AG09309 (cell line): ENCODE results near the gene ZNF500.
"Not testable (repeated sequence)": the region's sequence is repeated elsewhere in the genome, so short reads cannot be mapped to it uniquely, and the experiment has no call there.

Experiments used
- DNase-seq: peaks from one replicate; pipeline ENCODE4 v3.0.0-alpha.2; 2010; ENCODE audit warnings: low read depth
- H3K4me3 ChIP-seq: 2 replicates; pipeline ENCODE4 v1.5.1; 2011; ENCODE audit warnings: mild to moderate bottlenecking, low read depth, low read length, moderate library complexity; ENCODE audit not compliant: control insufficient read depth
- CTCF ChIP-seq: IDR thresholded peaks from 2 replicates; pipeline ENCODE4 v1.5.1; 2011; ENCODE audit warnings: mild to moderate bottlenecking, low read depth, low read length, inconsistent platforms; ENCODE audit not compliant: insufficient read depth, control insufficient read depth; ENCODE audit errors: missing control alignments

ZNF500 gene

DNA sequence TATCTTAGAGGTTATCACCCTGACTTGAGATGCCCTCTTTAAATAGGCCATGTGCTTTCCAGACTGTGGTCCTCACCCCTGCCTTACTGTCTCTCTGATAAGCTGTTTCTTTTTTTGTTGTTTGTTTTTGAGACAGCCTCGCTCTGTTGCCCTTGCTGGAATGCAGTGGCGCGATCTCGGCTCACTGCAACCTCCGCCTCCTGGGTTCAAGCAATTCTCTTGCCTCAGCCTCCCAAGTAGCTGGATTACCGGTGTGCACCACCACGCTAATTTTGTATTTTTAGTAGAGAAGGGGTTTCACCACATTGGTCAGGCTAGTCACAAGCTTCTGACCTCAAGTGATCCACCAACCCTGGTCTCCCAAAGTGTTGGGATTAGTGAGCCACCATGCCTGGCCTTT is 21.9 kb upstream of the ZNF500 start:
- DNase-seq = no peak
- no peak overlapping the region for H3K4me3 ChIP-seq
- no peak for TF ChIP-seq CTCF

DNA sequence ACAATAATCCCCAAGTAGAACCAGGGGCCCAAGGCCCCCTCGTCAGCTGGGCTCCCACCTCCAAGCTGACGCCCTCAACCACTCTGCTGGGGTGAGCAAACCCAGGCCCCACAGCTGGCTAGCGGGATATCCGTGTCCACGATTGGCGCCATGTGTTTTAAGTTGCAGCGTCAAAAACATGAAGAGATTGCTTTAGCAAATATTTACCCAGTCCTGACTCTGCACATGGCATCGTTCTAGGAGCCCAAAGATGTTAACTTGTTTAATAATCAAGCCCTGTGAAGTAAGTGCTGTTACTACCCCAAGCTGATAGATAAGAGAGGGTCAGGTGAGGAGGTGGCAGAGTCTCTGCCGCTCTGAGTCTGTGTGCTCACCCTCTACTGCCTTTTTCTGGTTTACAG is 21.5 kb upstream of the ZNF500 start:
- H3K4me3 ChIP-seq = no peak overlapping the region
- DNase-seq = no peak
- TF ChIP-seq CTCF = no peak

DNA sequence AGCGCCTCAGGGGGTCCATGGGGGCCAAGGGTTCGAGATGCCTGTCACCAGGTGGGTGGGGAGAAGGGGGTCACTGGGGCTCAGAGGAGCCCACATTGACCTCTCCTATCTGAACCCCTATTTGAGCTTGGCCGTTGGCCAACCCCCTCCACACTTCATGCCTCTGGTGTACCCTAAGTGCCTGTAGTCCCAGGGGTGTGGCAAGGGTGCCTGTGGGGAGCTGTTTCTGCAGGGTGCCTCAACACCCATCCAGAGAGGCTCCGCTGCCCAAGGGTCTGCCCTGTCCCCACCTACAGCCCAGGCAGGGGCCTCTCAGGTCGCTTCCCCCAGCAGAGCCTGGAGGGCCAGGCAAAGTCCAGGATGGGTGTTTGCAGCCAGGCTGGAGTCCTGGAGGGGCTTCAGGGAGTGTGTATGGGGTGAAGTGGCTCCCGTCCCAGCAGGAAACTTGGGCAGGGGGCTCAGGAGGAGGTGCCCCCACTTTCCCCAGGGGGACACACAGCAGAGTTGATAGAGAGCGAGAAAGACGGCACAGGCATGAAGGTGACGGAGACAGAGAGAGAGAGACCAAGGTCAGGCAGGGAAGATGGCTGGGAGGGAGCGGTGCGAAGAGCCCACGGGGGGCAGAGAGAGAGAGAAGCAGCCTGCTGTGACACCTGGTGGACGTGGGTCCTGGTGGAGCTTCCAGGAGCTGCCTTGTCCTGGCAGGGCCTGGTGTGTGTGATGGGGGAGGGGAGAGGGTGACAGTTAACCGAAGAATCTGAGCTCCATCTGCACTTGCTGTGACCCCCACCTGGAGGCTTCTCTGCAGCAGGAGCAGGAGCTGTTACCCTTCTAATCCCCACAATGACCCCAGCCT is 20.9 kb upstream of the ZNF500 start, which contains the start of gene SEPTIN12:
SEPTIN12 (minus strand) TSS at position 719 of the 856 bp plus-strand sequence; CDS start at position 19, 700 bp downstream.
- no peak for TF ChIP-seq CTCF
- no peak for DNase-seq
- H3K4me3 ChIP-seq = no peak within 1 kb of the TSS

- no peak overlapping the region for H3K4me3 ChIP-seq
- DNase-seq = no peak
- no peak for TF ChIP-seq CTCF
Measured at GRCh38 chr16:4787068-4787467, 20.1 kb upstream of the ZNF500 start.

DNA sequence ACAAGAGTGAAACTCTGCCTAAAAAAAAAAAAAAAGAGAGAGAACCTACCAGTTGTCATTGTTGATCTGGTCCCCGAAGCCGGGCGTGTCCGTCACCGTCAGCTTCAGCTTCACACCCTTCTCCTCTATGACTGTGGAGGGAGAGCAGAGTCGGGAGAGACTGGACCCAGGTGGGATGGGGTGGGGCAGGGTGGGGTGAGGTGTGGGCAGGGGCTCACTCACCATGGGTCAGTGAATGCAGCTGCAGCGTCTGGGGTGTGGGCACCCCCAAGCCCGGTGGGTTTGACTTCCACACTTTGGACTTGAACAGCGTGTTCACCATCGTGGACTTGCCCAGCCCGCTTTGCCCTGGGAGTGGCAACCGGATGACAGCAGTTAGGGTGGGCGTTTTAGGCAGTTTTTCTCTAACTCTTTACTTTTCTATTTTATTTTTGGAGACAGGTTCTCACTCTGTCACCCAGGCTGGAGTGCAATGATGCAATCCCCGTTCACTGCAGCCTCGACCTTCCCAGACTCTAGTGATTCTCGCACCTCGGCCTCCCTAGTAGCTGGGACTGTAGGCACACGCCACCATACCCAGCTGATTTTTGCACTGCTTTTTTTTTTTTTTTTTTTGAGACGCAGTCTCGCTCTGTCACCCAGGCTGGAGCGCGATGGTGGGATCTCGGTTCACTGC is 18.9 kb upstream of the ZNF500 start:
- DNase-seq = no peak
- TF ChIP-seq CTCF = no peak
- no peak overlapping the region for H3K4me3 ChIP-seq

DNA sequence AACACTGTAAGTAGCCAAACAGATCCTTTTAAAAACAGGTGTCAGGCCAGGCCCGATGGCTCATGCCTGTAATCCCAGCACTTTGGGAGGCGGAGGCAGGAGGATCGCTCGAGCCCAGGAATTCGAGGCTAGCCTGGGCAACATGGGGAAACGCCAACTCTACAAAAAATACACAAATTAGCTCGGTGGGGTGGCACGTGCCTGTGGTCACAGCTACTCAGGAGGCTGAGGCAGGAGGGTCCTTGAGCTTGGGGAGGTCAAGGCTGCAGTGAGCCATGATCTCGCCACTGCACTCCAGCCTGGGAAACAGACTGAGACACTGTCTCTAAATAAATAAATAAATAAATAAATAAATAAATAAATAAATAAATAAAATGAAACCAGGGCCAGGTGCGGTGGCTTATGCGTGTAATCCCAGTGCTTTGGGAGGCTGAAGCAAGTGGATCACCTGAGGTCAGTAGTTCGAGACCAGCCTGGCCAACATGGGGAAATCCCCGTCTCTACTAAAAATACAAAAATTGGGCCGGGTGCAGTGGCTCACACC is 17.6 kb upstream of the ZNF500 start:
- not testable (repeated sequence) for DNase-seq, H3K4me3 ChIP-seq

DNA sequence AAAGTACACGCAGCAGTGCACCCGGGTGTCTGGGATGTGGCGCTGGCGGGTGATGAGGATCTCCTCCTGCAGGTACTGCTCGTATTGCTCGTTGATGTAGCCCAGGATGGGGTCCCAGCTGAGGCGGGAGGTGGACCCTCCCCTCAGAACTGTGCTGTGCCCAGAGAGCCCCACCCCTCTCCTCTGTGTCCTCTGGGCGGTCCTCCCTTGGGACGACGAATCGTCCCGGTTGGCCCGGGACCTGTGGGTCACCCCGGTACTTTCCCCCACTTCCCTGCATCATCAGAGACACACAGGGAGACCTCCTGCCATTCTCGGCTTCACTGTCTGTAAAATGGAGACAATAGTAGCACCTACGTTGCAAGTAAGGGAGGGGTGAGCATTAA is 17.0 kb upstream of the ZNF500 start:
- TF ChIP-seq CTCF = no peak
- H3K4me3 ChIP-seq = no peak overlapping the region
- DNase-seq = no peak
